ENCODE results near the gene ICAM1.

GRCh38 chr19:10269333-10270179, 1.4 kb upstream of the ICAM1 start:
- no peak for TF ChIP-seq EZH2 (IDR thresholded peaks at IDR 0.05; ENCODE audit: borderline replicate concordance, low read depth, low read length, poor library complexity, severe bottlenecking)
- TF ChIP-seq, protein P1, sequence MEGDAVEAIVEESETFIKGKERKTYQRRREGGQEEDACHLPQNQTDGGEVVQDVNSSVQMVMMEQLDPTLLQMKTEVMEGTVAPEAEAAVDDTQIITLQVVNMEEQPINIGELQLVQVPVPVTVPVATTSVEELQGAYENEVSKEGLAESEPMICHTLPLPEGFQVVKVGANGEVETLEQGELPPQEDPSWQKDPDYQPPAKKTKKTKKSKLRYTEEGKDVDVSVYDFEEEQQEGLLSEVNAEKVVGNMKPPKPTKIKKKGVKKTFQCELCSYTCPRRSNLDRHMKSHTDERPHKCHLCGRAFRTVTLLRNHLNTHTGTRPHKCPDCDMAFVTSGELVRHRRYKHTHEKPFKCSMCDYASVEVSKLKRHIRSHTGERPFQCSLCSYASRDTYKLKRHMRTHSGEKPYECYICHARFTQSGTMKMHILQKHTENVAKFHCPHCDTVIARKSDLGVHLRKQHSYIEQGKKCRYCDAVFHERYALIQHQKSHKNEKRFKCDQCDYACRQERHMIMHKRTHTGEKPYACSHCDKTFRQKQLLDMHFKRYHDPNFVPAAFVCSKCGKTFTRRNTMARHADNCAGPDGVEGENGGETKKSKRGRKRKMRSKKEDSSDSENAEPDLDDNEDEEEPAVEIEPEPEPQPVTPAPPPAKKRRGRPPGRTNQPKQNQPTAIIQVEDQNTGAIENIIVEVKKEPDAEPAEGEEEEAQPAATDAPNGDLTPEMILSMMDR (conservative IDR thresholded peaks at IDR 0.05; ENCODE audit: low read depth, low read length) = peak; percentile 93
